Measurements from ENCODE around the gene CTDNEP1. TPM values are rescaled to one million over a fixed set of nuclear protein-coding genes. Genes with fewer than 3 reads are reported as not detected.

The CTDNEP1 gene
- total and polyA plus RNA-seq, 9 donors, result 43.4 to 181 (median 162) TPM

- Histone ChIP-seq H3K27me3 (ENCODE audit: control insufficient read depth, insufficient read depth, low read length) (peaks cover 76% of the 10 kb centered on the region), H3K27ac (ENCODE audit: low read length) (no peak overlapping the region), H3K36me3 (ENCODE audit: control insufficient read depth, insufficient read depth, low read length) (no peaks in the 10 kb centered on the region), H3K4me3 (ENCODE audit: low read length) (no peak overlapping the region), H3K4me1 (ENCODE audit: control insufficient read depth, insufficient read depth, low read length) (peaks cover 46% of the 10 kb centered on the region), H3K9me3 (replicated peaks; ENCODE audit: control insufficient read depth, low read depth, low read length) (no peaks in the 10 kb centered on the region)
- WGBS (ENCODE audit: insufficient coverage), result no CpG with 5 or more reads among the region's 2 CpGs
- DNase-seq, result no peak
Observed at GRCh38 chr17:7292194-7292593, 40.7 kb upstream of the CTDNEP1 start.

GRCh38 chr17:7290685-7291084, 39.2 kb upstream of the CTDNEP1 start:
- peaks cover 36% of the 10 kb centered on the region for H3K4me1 ChIP-seq (ENCODE audit: control insufficient read depth, insufficient read depth, low read length)
- H3K27ac ChIP-seq (ENCODE audit: low read length), result no peak overlapping the region
- WGBS (ENCODE audit: insufficient coverage), result 64% methylated on average over 9 of the region's 11 CpGs
- no peaks in the 10 kb centered on the region for H3K9me3 ChIP-seq (replicated peaks; ENCODE audit: control insufficient read depth, low read depth, low read length)
- peaks cover 6% of the 10 kb centered on the region for H3K36me3 ChIP-seq (ENCODE audit: control insufficient read depth, insufficient read depth, low read length)
- no peak overlapping the region for H3K4me3 ChIP-seq (ENCODE audit: low read length)
- peaks cover 67% of the 10 kb centered on the region for H3K27me3 ChIP-seq (ENCODE audit: control insufficient read depth, insufficient read depth, low read length)
- no peak for DNase-seq

GRCh38 chr17:7290166-7290565, 38.6 kb upstream of the CTDNEP1 start:
- no peaks in the 10 kb centered on the region for H3K9me3 ChIP-seq (replicated peaks; ENCODE audit: control insufficient read depth, low read depth, low read length)
- no peak overlapping the region for H3K27ac ChIP-seq (ENCODE audit: low read length)
- peaks cover 11% of the 10 kb centered on the region for H3K36me3 ChIP-seq (ENCODE audit: control insufficient read depth, insufficient read depth, low read length)
- peaks cover 33% of the 10 kb centered on the region for H3K4me1 ChIP-seq (ENCODE audit: control insufficient read depth, insufficient read depth, low read length)
- peaks cover 62% of the 10 kb centered on the region for H3K27me3 ChIP-seq (ENCODE audit: control insufficient read depth, insufficient read depth, low read length)
- no peak for DNase-seq
- H3K4me3 ChIP-seq (ENCODE audit: low read length), result no peak overlapping the region
- WGBS (ENCODE audit: insufficient coverage), result 95% methylated on average over 9 of the region's 19 CpGs

GRCh38 chr17:7289256-7290032, 37.9 kb upstream of the CTDNEP1 start:
- Histone ChIP-seq H3K27ac (ENCODE audit: low read length) (no peak overlapping the region), H3K36me3 (ENCODE audit: control insufficient read depth, insufficient read depth, low read length) (peaks cover 18% of the 10 kb centered on the region), H3K4me3 (ENCODE audit: low read length) (no peak overlapping the region), H3K4me1 (ENCODE audit: control insufficient read depth, insufficient read depth, low read length) (peaks cover 28% of the 10 kb centered on the region), H3K27me3 (ENCODE audit: control insufficient read depth, insufficient read depth, low read length) (peaks cover 56% of the 10 kb centered on the region), H3K9me3 (replicated peaks; ENCODE audit: control insufficient read depth, low read depth, low read length) (no peaks in the 10 kb centered on the region)
- no peak for DNase-seq
- WGBS (ENCODE audit: insufficient coverage), result 80% methylated on average over 15 of the region's 18 CpGs

GRCh38 chr17:7285679-7286078, 34.1 kb upstream of the CTDNEP1 start:
- H3K4me3 ChIP-seq (ENCODE audit: low read length), result no peak overlapping the region
- no peaks in the 10 kb centered on the region for H3K9me3 ChIP-seq (replicated peaks; ENCODE audit: control insufficient read depth, low read depth, low read length)
- 83% methylated on average over 9 of the region's 12 CpGs for WGBS (ENCODE audit: insufficient coverage)
- H3K27ac ChIP-seq (ENCODE audit: low read length), result no peak overlapping the region
- peaks cover 28% of the 10 kb centered on the region for H3K36me3 ChIP-seq (ENCODE audit: control insufficient read depth, insufficient read depth, low read length)
- H3K4me1 ChIP-seq (ENCODE audit: control insufficient read depth, insufficient read depth, low read length), result peaks cover 29% of the 10 kb centered on the region
- DNase-seq, result no peak
- H3K27me3 ChIP-seq (ENCODE audit: control insufficient read depth, insufficient read depth, low read length), result peaks cover 52% of the 10 kb centered on the region

- H3K36me3 ChIP-seq (ENCODE audit: control insufficient read depth, insufficient read depth, low read length), result peaks cover 28% of the 10 kb centered on the region
- no peak overlapping the region for H3K27ac ChIP-seq (ENCODE audit: low read length)
- H3K27me3 ChIP-seq (ENCODE audit: control insufficient read depth, insufficient read depth, low read length), result peaks cover 45% of the 10 kb centered on the region
- WGBS (ENCODE audit: insufficient coverage), result 92% methylated on average over 14 of the region's 16 CpGs
- DNase-seq, result no peak
- peaks cover 30% of the 10 kb centered on the region for H3K4me1 ChIP-seq (ENCODE audit: control insufficient read depth, insufficient read depth, low read length)
- H3K4me3 ChIP-seq (ENCODE audit: low read length), result no peak overlapping the region
- no peaks in the 10 kb centered on the region for H3K9me3 ChIP-seq (replicated peaks; ENCODE audit: control insufficient read depth, low read depth, low read length)
Observed at GRCh38 chr17:7284911-7285310, 33.4 kb upstream of the CTDNEP1 start.

- no peak for DNase-seq
- Histone ChIP-seq H3K27ac (ENCODE audit: low read length) (no peak overlapping the region), H3K36me3 (ENCODE audit: control insufficient read depth, insufficient read depth, low read length) (peaks cover 28% of the 10 kb centered on the region), H3K4me1 (ENCODE audit: control insufficient read depth, insufficient read depth, low read length) (peaks cover 30% of the 10 kb centered on the region), H3K4me3 (ENCODE audit: low read length) (no peak overlapping the region), H3K27me3 (ENCODE audit: control insufficient read depth, insufficient read depth, low read length) (peaks cover 39% of the 10 kb centered on the region), H3K9me3 (replicated peaks; ENCODE audit: control insufficient read depth, low read depth, low read length) (no peaks in the 10 kb centered on the region)
- 80% methylated on average over 8 of the region's 18 CpGs for WGBS (ENCODE audit: insufficient coverage)
Observed at GRCh38 chr17:7283471-7284216, 32.1 kb upstream of the CTDNEP1 start.

- peaks cover 37% of the 10 kb centered on the region for H3K27me3 ChIP-seq (ENCODE audit: control insufficient read depth, insufficient read depth, low read length)
- 80% methylated on average over 5 of the region's 6 CpGs for WGBS (ENCODE audit: insufficient coverage)
Observed at GRCh38 chr17:7282752-7283321, 31.3 kb upstream of the CTDNEP1 start.

GRCh38 chr17:7281953-7282751, 30.6 kb upstream of the CTDNEP1 start:
- H3K4me1 ChIP-seq (ENCODE audit: control insufficient read depth, insufficient read depth, low read length), result peaks cover 28% of the 10 kb centered on the region
- 3% methylated on average over 20 of the region's 43 CpGs for WGBS (ENCODE audit: insufficient coverage)
- peak overlapping the region; percentile 61 for H3K4me3 ChIP-seq (ENCODE audit: low read length)
- H3K27ac ChIP-seq (ENCODE audit: low read length), result peak overlapping the region; percentile 95
- peaks cover 28% of the 10 kb centered on the region for H3K36me3 ChIP-seq (ENCODE audit: control insufficient read depth, insufficient read depth, low read length)
- no peaks in the 10 kb centered on the region for H3K9me3 ChIP-seq (replicated peaks; ENCODE audit: control insufficient read depth, low read depth, low read length)
- DNase-seq, result peak; percentile 48
- H3K27me3 ChIP-seq (ENCODE audit: control insufficient read depth, insufficient read depth, low read length), result peaks cover 37% of the 10 kb centered on the region

More at GRCh38 chr17:7282752-7283321, 31.3 kb upstream of the CTDNEP1 start:
- Histone ChIP-seq H3K36me3 (ENCODE audit: control insufficient read depth, insufficient read depth, low read length) (peaks cover 28% of the 10 kb centered on the region), H3K9me3 (replicated peaks; ENCODE audit: control insufficient read depth, low read depth, low read length) (no peaks in the 10 kb centered on the region), H3K4me1 (ENCODE audit: control insufficient read depth, insufficient read depth, low read length) (peaks cover 30% of the 10 kb centered on the region), H3K4me3 (ENCODE audit: low read length) (peak overlapping the region; percentile 61), H3K27ac (ENCODE audit: low read length) (peak overlapping the region; percentile 95)
- DNase-seq, result no peak
